HCT116 (cell line): ENCODE measurements around the gene ABCB6. TPM values are rescaled to one million over a fixed set of nuclear protein-coding genes. Genes with fewer than 3 reads are reported as not detected.

Experiments
- ATAC-seq: fragments of 200-7000 bp; cut with Tn5 transposase; 2 replicates; pipeline ENCODE4 v1.9.1; 2020; ENCODE audit warnings: mild to moderate bottlenecking, moderate library complexity
- BruUV-seq: library from RNA; stranded (reverse); fragments of 400-500 nt; replicated peaks from 2 replicates; lab custom pipeline; 2021; lab: Mats Ljungman, UMichigan
- CTCF ChIA-PET: fragments of 300-600 bp; sonication (Branson Sonifier 250); formaldehyde crosslinking; loops from one replicate; lab custom pipeline; 2021; ENCODE audit warnings: antibody characterized with exemption; lab: Charles Lee
- POLR2A ChIA-PET: fragments of 300-600, 350-600 bp; sonication (Branson Sonifier 250); formaldehyde crosslinking; loops from one replicate; lab custom pipeline; 2021; ENCODE audit warnings: antibody characterized with exemption; lab: Charles Lee
- RAD21 ChIA-PET, 2 experiments: fragments of 300-600 bp; sonication (Branson Sonifier 250); formaldehyde crosslinking; loops; one replicate each; lab custom pipeline; 2023; ENCODE audit warnings: low total read pairs in 2 of 2; ENCODE audit not compliant: uncharacterized antibody in 2 of 2, unreplicated experiment in 2 of 2, low non-redundant PET in 1 of 2; lab: Charles Lee
- DNase-seq: peaks from one replicate; pipeline ENCODE4 v3.0.0-alpha.2; 2010; ENCODE audit warnings: low read depth, low spot score
- H2AFZ ChIP-seq: fragments of 200-600 bp; shearing (Covaris generic), sonication (generic); 2 replicates; pipeline ENCODE4 v1.6.1; 2017; ENCODE audit warnings: low read depth, mixed run types, mixed read lengths, antibody characterized with exemption, low read length; ENCODE audit not compliant: poor library complexity, severe bottlenecking
- H3K27ac ChIP-seq: 2 replicates; pipeline ENCODE4 v1.5.1; 2012; ENCODE audit warnings: low read depth, low read length
- H3K27me3 ChIP-seq: fragments of 200-600 bp; sonication (generic); 2 replicates; pipeline ENCODE4 v1.6.1; 2016; ENCODE audit warnings: mixed run types, low read length, mixed read lengths; ENCODE audit not compliant: insufficient read depth
- H3K36me3 ChIP-seq, 2 experiments: fragments of 200-500 bp in 1 of 2; fragments of 200-600 bp in 1 of 2; sonication (Bioruptor generic) in 1 of 2; sonication (generic) in 1 of 2; 2 replicates each; pipeline versions ENCODE4 v1.5.1 to v1.6.1; 2014 to 2016; ENCODE audit warnings: low read length in 2 of 2, inconsistent platforms in 1 of 2, mixed read lengths in 1 of 2, mixed run types in 1 of 2; ENCODE audit not compliant: insufficient read depth in 2 of 2, control insufficient read depth in 1 of 2
- H3K4me1 ChIP-seq, 2 experiments: fragments of 200-600 bp in 1 of 2; sonication (generic) in 1 of 2; 2 replicates each; pipeline versions ENCODE4 v1.5.1 to v1.6.1; 2012 to 2017; ENCODE audit warnings: low read length in 2 of 2, inconsistent platforms in 1 of 2, mild to moderate bottlenecking in 1 of 2, mixed read lengths in 1 of 2, mixed run types in 1 of 2, moderate library complexity in 1 of 2; ENCODE audit not compliant: insufficient read depth in 2 of 2, control insufficient read depth in 1 of 2
- H3K4me2 ChIP-seq: fragments of 200-600 bp; sonication (generic); 2 replicates; pipeline ENCODE4 v1.6.1; 2017; ENCODE audit warnings: mixed run types, low read length, mixed read lengths
- H3K4me3 ChIP-seq, 2 experiments: fragments of 200-600 bp in 1 of 2; sonication (generic) in 1 of 2; replicated peaks in 1 of 2; 2 replicates each; pipeline ENCODE4 v1.5.1; 2011 to 2016; ENCODE audit warnings: low read length in 2 of 2, control low read depth in 1 of 2, low read depth in 1 of 2, mild to moderate bottlenecking in 1 of 2, mixed read lengths in 1 of 2, mixed run types in 1 of 2
- H3K79me2 ChIP-seq: fragments of 200-600 bp; sonication (generic); 2 replicates; pipeline ENCODE4 v1.6.1; 2017; ENCODE audit warnings: mild to moderate bottlenecking, mixed run types, low read length, moderate library complexity, mixed read lengths; ENCODE audit not compliant: insufficient read depth
- H3K9ac ChIP-seq: fragments of 200-600 bp; sonication (generic); 2 replicates; pipeline ENCODE4 v1.6.1; 2016; ENCODE audit warnings: low read length, mixed read lengths
- H3K9me2 ChIP-seq: fragments of 200-600 bp; sonication (generic), shearing (Covaris generic); 2 replicates; pipeline ENCODE4 v1.6.1; 2017; ENCODE audit warnings: mixed run types, mild to moderate bottlenecking, moderate library complexity; ENCODE audit not compliant: insufficient read depth
- H3K9me3 ChIP-seq, 2 experiments: fragments of 200-500 bp in 1 of 2; fragments of 200-600 bp in 1 of 2; sonication (Bioruptor generic) in 1 of 2; sonication (generic) in 1 of 2; 2 replicates each; pipeline ENCODE4 v1.6.1; 2014 to 2017; ENCODE audit warnings: low read length in 2 of 2, mixed read lengths in 2 of 2, inconsistent platforms in 1 of 2, low read depth in 1 of 2, mild to moderate bottlenecking in 1 of 2, mixed run types in 1 of 2, moderate library complexity in 1 of 2; ENCODE audit not compliant: control insufficient read depth in 1 of 2, insufficient read depth in 1 of 2
- H4K20me1 ChIP-seq: fragments of 200-600 bp; sonication (generic), shearing (Covaris generic); 2 replicates; pipeline ENCODE4 v1.6.1; 2017; ENCODE audit warnings: mixed run types, mild to moderate bottlenecking, moderate library complexity; ENCODE audit not compliant: insufficient read depth
- CBX3 ChIP-seq: IDR thresholded peaks from 2 replicates; pipeline ENCODE4 v1.6.1; 2012; ENCODE audit warnings: low read depth
- CEBPB ChIP-seq: IDR thresholded peaks from 2 replicates; pipeline ENCODE4 v1.6.1; 2012; ENCODE audit warnings: low read depth
- FOSL1 ChIP-seq: IDR thresholded peaks from 2 replicates; pipeline ENCODE4 v1.6.1; 2012; ENCODE audit warnings: low read depth
- JUND ChIP-seq: IDR thresholded peaks from 2 replicates; pipeline ENCODE4 v1.6.1; 2012
- POLR2AphosphoS5 ChIP-seq: IDR thresholded peaks from 2 replicates; pipeline ENCODE4 v1.6.1; 2011; ENCODE audit warnings: mild to moderate bottlenecking, low read depth, low read length, moderate library complexity
- SIN3A ChIP-seq: IDR thresholded peaks from 2 replicates; pipeline ENCODE4 v1.6.1; 2012; ENCODE audit warnings: low read depth
- SP1 ChIP-seq: IDR thresholded peaks from 2 replicates; pipeline ENCODE4 v1.6.1; 2012; ENCODE audit warnings: low read depth
- SRF ChIP-seq: IDR thresholded peaks from 2 replicates; pipeline ENCODE4 v1.6.1; 2012; ENCODE audit warnings: low read depth
- ZFX ChIP-seq: fragments of 450-650 bp; IDR thresholded peaks from 2 replicates; pipeline ENCODE4 v1.6.1; 2017
- ZNF274 ChIP-seq: fragments of 200-500 bp; sonication (Bioruptor generic); IDR thresholded peaks from 2 replicates; pipeline ENCODE4 v1.6.1; 2014; ENCODE audit warnings: mild to moderate bottlenecking, low read depth, low read length, inconsistent platforms
- intact Hi-C: fragments of 100-400 bp; cut with micrococcal nuclease; formaldehyde crosslinking; loops from 2 replicates; pipeline ENCODE4 v1.10.0; 2022
- total RNA-seq: library from RNA; stranded (reverse); gene quantifications from one replicate; pipeline ENCODE4 v1.2.1, GENCODE V29; 2021; ENCODE audit not compliant: unreplicated experiment
- TF ChIP-seq, protein P1 (sequence below), 3 experiments: fragments of 200-600 bp in 1 of 3; sonication (generic) in 1 of 3; IDR thresholded peaks in 2 of 3; conservative IDR thresholded peaks in 1 of 3; 2 replicates each; pipeline ENCODE4 v1.5.1; 2012 to 2017; ENCODE audit warnings: low read depth in 2 of 3, low read length in 2 of 3, antibody characterized with exemption in 1 of 3, borderline replicate concordance in 1 of 3, control low read depth in 1 of 3, mild to moderate bottlenecking in 1 of 3, mixed read lengths in 1 of 3, mixed run types in 1 of 3, moderate library complexity in 1 of 3; ENCODE audit not compliant: insufficient read depth in 1 of 3

Gene ABCB6
- total RNA-seq, 1 experiment from 2014 or later, result 24.5 TPM

DNA sequence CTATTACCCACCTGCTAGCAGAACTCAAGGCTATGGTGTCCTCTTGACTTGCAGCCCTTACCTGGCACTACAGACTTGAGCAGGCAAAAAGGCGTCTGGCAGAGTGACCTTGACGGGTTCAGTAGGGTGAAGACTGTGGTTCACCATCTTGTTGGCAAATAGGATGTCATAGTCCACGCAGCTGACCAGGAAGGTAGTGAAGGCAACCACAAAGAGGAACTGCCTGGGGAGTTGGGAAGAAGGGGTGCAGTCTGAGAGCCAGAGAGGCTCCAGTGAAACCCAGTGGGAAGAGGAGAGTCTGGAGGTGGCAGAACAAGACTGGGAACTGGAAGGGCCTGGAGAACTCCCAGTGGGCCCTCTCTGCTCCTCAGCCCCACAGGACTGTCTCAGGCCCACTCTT, 6.6 kb upstream of the ABCB6 start:
- H3K9me2 ChIP-seq, result no peaks in the 10 kb centered on the region
- BruUV-seq, result no TSS peak
- H2AFZ ChIP-seq, result no peak overlapping the region
- no peaks in the 10 kb centered on the region for H3K9me3 ChIP-seq
- H3K4me2 ChIP-seq, result no peak overlapping the region
- RAD21 ChIA-PET, result no interaction called here
- no peak overlapping the region for H3K4me3 ChIP-seq
- H3K27me3 ChIP-seq, result no peaks in the 10 kb centered on the region
- H3K27ac ChIP-seq, result no peak overlapping the region
- POLR2A ChIA-PET, result no interaction called here
- H3K79me2 ChIP-seq, result peaks cover 20% of the 10 kb centered on the region
- CTCF ChIA-PET, result no interaction called here
- peaks cover 6 to 12% of the 10 kb centered on the region in 2 experiments; a peak in 3 of 4 replicates for H3K4me1 ChIP-seq
- intact Hi-C loops, result loop anchor here (5.0 kb wide), 1 partner anchor 72 kb away; no protein-coding TSS in a partner anchor
- peaks cover 22 to 25% of the 10 kb centered on the region in 2 experiments; a peak in 3 of 4 replicates for H3K36me3 ChIP-seq
- no peaks in the 10 kb centered on the region for H4K20me1 ChIP-seq
- DNase-seq (no peak), ATAC-seq (no peak)
- no peak overlapping the region for H3K9ac ChIP-seq
- TF ChIP-seq ZNF274 (no peak), CEBPB (no peak), SP1 (no peak), JUND (no peak), CBX3 (no peak), FOSL1 (no peak), SRF (no peak), SIN3A (no peak), ZFX (no peak), POLR2AphosphoS5 (no peak)
- TF ChIP-seq, protein P1, sequence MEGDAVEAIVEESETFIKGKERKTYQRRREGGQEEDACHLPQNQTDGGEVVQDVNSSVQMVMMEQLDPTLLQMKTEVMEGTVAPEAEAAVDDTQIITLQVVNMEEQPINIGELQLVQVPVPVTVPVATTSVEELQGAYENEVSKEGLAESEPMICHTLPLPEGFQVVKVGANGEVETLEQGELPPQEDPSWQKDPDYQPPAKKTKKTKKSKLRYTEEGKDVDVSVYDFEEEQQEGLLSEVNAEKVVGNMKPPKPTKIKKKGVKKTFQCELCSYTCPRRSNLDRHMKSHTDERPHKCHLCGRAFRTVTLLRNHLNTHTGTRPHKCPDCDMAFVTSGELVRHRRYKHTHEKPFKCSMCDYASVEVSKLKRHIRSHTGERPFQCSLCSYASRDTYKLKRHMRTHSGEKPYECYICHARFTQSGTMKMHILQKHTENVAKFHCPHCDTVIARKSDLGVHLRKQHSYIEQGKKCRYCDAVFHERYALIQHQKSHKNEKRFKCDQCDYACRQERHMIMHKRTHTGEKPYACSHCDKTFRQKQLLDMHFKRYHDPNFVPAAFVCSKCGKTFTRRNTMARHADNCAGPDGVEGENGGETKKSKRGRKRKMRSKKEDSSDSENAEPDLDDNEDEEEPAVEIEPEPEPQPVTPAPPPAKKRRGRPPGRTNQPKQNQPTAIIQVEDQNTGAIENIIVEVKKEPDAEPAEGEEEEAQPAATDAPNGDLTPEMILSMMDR (IDR thresholded peaks at IDR 0.05 in 2 of 3, conservative IDR thresholded peaks at IDR 0.05 in 1 of 3; ENCODE audit: borderline replicate concordance in 1 of 3, insufficient read depth in 1 of 3, low read depth in 2 of 3, low read length in 2 of 3), result no peak
